ENCODE results near the gene ALPL. TPM values are rescaled to one million over a fixed set of nuclear protein-coding genes. Genes with fewer than 3 reads are reported as not detected.

ALPL gene
- total and polyA plus RNA-seq, 10 of the 15 experiments (the other 5 are each of a cell fraction or from before 2014, with no cell fraction given), result 0.07 to 0.59 (median 0.31) TPM; not detected in 2

DNA sequence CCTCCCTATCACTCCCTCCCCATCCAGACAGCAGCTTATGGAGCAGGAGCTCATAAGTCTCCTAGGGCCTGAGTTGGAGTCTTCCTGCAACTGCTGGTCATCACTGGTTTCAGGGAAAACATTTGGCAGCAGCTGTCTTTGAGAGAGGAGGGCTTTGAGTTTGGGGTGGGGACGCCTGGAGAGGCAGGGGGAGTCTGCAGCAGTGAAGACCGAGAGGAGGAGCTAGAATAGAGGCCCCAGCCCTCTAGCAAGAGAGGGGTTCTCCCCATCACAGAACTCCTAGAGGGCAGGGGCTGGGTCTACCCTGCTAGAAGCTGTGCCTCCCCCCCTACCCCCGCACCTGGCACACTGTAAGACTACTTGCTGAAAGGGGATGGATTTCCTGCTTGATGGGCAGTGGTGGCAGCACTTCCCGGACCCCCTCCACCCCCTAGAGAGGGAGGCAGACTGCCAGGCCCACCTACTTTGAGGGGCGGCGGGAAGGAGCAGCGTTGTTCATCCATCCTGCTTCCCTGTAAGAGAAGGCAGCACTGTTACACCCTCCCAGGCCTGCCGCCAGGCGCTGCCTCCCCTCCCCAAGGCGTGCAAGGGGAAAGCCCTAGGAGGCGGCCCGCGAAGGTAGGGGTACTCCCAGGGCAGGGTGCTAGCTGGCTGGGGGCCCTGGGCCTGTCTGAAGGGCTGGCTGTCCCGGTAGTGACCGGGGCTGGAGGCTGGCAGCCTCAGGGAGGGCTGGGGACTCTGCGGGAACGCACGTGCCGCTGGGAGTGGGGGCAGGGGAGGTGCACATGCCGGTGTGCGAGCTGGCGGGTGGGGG lies 109.5 kb downstream of the ALPL start:
- H3K4me3 ChIP-seq, result no peak overlapping the region
- no peaks in the 10 kb centered on the region for H3K9me3 ChIP-seq (replicated peaks; ENCODE audit: control insufficient read depth, insufficient read depth, low read length)
- no peaks in the 10 kb centered on the region for H4K20me1 ChIP-seq (ENCODE audit: control insufficient read depth, insufficient read depth)
- no peak overlapping the region for H3K4me2 ChIP-seq (ENCODE audit: control insufficient read depth, insufficient read depth)
- no peak overlapping the region for H2AFZ ChIP-seq (ENCODE audit: control insufficient read depth, low read depth, low read length)
- CTCF ChIA-PET, result no interaction called here
- H3K79me2 ChIP-seq (ENCODE audit: control insufficient read depth, insufficient read depth, low read length), result no peaks in the 10 kb centered on the region
- no TSS peak for BruUV-seq (replicated peaks)
- RAD21 ChIA-PET (ENCODE audit: unreplicated experiment), result no interaction called here
- intact Hi-C loops (cut with micrococcal nuclease; ENCODE audit: unreplicated experiment) (no loop called here), in situ Hi-C loops (cut with MboI) (no loop called here)
- POLR2A ChIA-PET, result no interaction called here
- no peak for FAIRE-seq
- no peak for ATAC-seq
- H3K36me3 ChIP-seq (ENCODE audit: control insufficient read depth in 2 of 2, insufficient read depth in 2 of 2, low read length in 1 of 2), result no peaks in the 10 kb centered on the region
- H3K9ac ChIP-seq (ENCODE audit: control insufficient read depth, insufficient read depth, low read length), result no peak overlapping the region
- SMC1A ChIA-PET (ENCODE audit: uncharacterized antibody, unreplicated experiment), result no interaction called here
- no peak overlapping the region for H3K27ac ChIP-seq (ENCODE audit: control insufficient read depth, insufficient read depth)
- H3K27me3 ChIP-seq (replicated peaks in 1 of 2; ENCODE audit: control insufficient read depth in 2 of 2, insufficient read depth in 2 of 2, low read length in 1 of 2), result peaks cover 1 to 2% of the 10 kb centered on the region in 2 experiments; a peak in 1 of 4 replicates
- no peaks in the 10 kb centered on the region; the same call in 1 of the 2 replicates for H3K4me1 ChIP-seq (ENCODE audit: control insufficient read depth, insufficient read depth, low read length)
- 17% methylated on average over 16 of the region's 22 CpGs for WGBS (ENCODE audit: insufficient coverage, insufficient replicate concordance, low lambda C conversion rate, missing lambda C conversion rate)
- TF ChIP-seq SMAD5 (IDR thresholded peaks at IDR 0.05; ENCODE audit: low read depth) (no peak), BHLHE40 (IDR thresholded peaks at IDR 0.05; ENCODE audit: borderline replicate concordance in 1 of 2, low read depth in 2 of 2, low read length in 1 of 2) (peak in 1 of 2 experiments; percentile 60; a peak in 1 of 4 replicates)
- DNase-seq (ENCODE audit: low read depth, low spot score), result no peak

DNA sequence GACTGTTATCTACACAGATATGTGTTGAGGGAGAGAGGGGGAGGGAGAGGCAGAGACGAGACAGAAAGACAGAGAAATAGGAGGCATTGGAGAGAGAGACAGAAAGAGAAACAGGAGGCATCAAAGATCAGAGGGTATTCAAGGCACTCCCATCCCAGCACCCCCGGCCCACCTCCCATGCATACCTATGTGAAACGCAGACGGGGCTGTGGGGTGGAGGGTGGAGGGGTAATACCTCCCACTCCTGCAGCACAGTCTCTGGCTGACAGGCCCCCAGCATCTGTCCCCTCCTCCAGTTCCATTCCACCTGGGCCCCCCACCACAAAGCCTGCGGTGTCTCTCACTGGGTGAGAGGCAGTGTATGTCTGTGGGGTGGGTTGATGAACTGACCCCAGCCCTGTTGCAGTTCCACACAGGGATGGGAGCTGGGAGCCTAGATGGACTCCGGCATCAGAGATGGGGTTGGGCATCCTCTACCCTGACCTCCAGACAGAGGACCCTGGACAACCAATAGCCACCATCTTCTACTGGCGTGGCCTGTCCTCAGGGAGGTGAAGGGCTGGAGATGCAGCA lies 110.2 kb downstream of the ALPL start:
- Histone ChIP-seq H3K27me3 (replicated peaks in 1 of 2; ENCODE audit: control insufficient read depth in 2 of 2, insufficient read depth in 2 of 2, low read length in 1 of 2) (peaks cover 1 to 2% of the 10 kb centered on the region in 2 experiments; a peak in 1 of 4 replicates), H3K9ac (ENCODE audit: control insufficient read depth, insufficient read depth, low read length) (no peak overlapping the region), H3K27ac (ENCODE audit: control insufficient read depth, insufficient read depth) (no peak overlapping the region), H3K4me3 (no peak overlapping the region), H3K79me2 (ENCODE audit: control insufficient read depth, insufficient read depth, low read length) (no peaks in the 10 kb centered on the region), H3K9me3 (replicated peaks; ENCODE audit: control insufficient read depth, insufficient read depth, low read length) (no peaks in the 10 kb centered on the region), H2AFZ (ENCODE audit: control insufficient read depth, low read depth, low read length) (no peak overlapping the region), H4K20me1 (ENCODE audit: control insufficient read depth, insufficient read depth) (no peaks in the 10 kb centered on the region), H3K4me1 (ENCODE audit: control insufficient read depth, insufficient read depth, low read length) (no peaks in the 10 kb centered on the region; the same call in 1 of the 2 replicates), H3K4me2 (ENCODE audit: control insufficient read depth, insufficient read depth) (no peak overlapping the region), H3K36me3 (ENCODE audit: control insufficient read depth in 2 of 2, insufficient read depth in 2 of 2, low read length in 1 of 2) (no peaks in the 10 kb centered on the region)
- ChIA-PET CTCF (no interaction called here), SMC1A (ENCODE audit: uncharacterized antibody, unreplicated experiment) (no interaction called here), RAD21 (ENCODE audit: unreplicated experiment) (no interaction called here), POLR2A (no interaction called here)
- in situ Hi-C loops (cut with MboI), result no loop called here
- FAIRE-seq (no peak), ATAC-seq (no peak), DNase-seq (ENCODE audit: low read depth, low spot score) (no peak)
- intact Hi-C loops (cut with micrococcal nuclease; ENCODE audit: unreplicated experiment), result no loop called here
- WGBS (ENCODE audit: insufficient coverage, insufficient replicate concordance, low lambda C conversion rate, missing lambda C conversion rate), result 28% methylated on average over 7 of the region's 7 CpGs
- no TSS peak for BruUV-seq (replicated peaks)
- TF ChIP-seq, protein P1, sequence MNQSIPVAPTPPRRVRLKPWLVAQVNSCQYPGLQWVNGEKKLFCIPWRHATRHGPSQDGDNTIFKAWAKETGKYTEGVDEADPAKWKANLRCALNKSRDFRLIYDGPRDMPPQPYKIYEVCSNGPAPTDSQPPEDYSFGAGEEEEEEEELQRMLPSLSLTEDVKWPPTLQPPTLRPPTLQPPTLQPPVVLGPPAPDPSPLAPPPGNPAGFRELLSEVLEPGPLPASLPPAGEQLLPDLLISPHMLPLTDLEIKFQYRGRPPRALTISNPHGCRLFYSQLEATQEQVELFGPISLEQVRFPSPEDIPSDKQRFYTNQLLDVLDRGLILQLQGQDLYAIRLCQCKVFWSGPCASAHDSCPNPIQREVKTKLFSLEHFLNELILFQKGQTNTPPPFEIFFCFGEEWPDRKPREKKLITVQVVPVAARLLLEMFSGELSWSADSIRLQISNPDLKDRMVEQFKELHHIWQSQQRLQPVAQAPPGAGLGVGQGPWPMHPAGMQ (IDR thresholded peaks at IDR 0.05; ENCODE audit: borderline replicate concordance), result no peak
- TF ChIP-seq SUZ12 (IDR thresholded peaks at IDR 0.05; ENCODE audit: unreplicated experiment) (no peak), STAT1 (conservative IDR thresholded peaks at IDR 0.05) (no peak), SMC3 (IDR thresholded peaks at IDR 0.05; ENCODE audit: borderline replicate concordance, low read length) (no peak), POLR2A (IDR thresholded peaks at IDR 0.05; ENCODE audit: low read depth, low read length) (no peak), IRF4 (IDR thresholded peaks at IDR 0.05; ENCODE audit: low read depth, low read length) (no peak), POLR2AphosphoS2 (IDR thresholded peaks at IDR 0.05; ENCODE audit: low read depth, low read length) (no peak)
- TF ChIP-seq, protein P2, sequence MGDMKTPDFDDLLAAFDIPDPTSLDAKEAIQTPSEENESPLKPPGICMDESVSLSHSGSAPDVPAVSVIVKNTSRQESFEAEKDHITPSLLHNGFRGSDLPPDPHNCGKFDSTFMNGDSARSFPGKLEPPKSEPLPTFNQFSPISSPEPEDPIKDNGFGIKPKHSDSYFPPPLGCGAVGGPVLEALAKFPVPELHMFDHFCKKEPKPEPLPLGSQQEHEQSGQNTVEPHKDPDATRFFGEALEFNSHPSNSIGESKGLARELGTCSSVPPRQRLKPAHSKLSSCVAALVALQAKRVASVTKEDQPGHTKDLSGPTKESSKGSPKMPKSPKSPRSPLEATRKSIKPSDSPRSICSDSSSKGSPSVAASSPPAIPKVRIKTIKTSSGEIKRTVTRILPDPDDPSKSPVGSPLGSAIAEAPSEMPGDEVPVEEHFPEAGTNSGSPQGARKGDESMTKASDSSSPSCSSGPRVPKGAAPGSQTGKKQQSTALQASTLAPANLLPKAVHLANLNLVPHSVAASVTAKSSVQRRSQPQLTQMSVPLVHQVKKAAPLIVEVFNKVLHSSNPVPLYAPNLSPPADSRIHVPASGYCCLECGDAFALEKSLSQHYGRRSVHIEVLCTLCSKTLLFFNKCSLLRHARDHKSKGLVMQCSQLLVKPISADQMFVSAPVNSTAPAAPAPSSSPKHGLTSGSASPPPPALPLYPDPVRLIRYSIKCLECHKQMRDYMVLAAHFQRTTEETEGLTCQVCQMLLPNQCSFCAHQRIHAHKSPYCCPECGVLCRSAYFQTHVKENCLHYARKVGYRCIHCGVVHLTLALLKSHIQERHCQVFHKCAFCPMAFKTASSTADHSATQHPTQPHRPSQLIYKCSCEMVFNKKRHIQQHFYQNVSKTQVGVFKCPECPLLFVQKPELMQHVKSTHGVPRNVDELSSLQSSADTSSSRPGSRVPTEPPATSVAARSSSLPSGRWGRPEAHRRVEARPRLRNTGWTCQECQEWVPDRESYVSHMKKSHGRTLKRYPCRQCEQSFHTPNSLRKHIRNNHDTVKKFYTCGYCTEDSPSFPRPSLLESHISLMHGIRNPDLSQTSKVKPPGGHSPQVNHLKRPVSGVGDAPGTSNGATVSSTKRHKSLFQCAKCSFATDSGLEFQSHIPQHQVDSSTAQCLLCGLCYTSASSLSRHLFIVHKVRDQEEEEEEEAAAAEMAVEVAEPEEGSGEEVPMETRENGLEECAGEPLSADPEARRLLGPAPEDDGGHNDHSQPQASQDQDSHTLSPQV (IDR thresholded peaks at IDR 0.05), result no peak

All from GM12878 (cell line).